Right atrium auricular region (tissue), 2 donors: Measurements from ENCODE around the gene HTR3E. TPM values are rescaled to one million over a fixed set of nuclear protein-coding genes. Genes with fewer than 3 reads are reported as not detected.
"Not testable (repeated sequence)": the region's sequence is repeated elsewhere in the genome, so short reads cannot be mapped to it uniquely, and the experiment has no call there.

ENCODE experiments used
- DNase-seq: peaks from one replicate; pipeline ENCODE4 v3.0.0-alpha.2; 2019; ENCODE audit warnings: low spot score
- H3K27ac ChIP-seq, 2 donors: fragments of 200-600 bp; sonication (generic); 1 replicate in 1 of 2; 2 replicates in 1 of 2; pipeline ENCODE4 v1.5.1; 2016 to 2019
- H3K27me3 ChIP-seq, 2 donors: fragments of 200-600 bp; sonication (generic); one replicate each; pipeline versions ENCODE4 v1.5.1 to v1.6.0; 2017 to 2019
- H3K36me3 ChIP-seq: fragments of 200-600 bp; sonication (generic); one replicate; pipeline ENCODE4 v1.5.1; 2016
- H3K4me1 ChIP-seq, 2 donors: fragments of 200-600 bp; sonication (generic); one replicate each; pipeline versions ENCODE4 v1.5.1 to v1.6.0; 2017 to 2019
- H3K4me3 ChIP-seq, 2 donors: fragments of 200-600 bp; sonication (generic); 1 replicate in 1 of 2; 2 replicates in 1 of 2; pipeline ENCODE4 v1.5.1; 2017 to 2019; ENCODE audit warnings: mild to moderate bottlenecking in 1 of 2, moderate library complexity in 1 of 2
- H3K9me3 ChIP-seq, 2 donors: fragments of 200-600 bp; sonication (generic); one replicate each; pipeline ENCODE4 v1.5.1; 2019
- CTCF ChIP-seq, 2 donors: fragments of 200-600 bp; sonication (generic); IDR thresholded peaks; one replicate each; pipeline ENCODE4 v1.5.1; 2019; ENCODE audit warnings: antibody characterized with exemption in 2 of 2
- total RNA-seq, 2 donors: library from RNA; depleted of rRNA; stranded (reverse); fragments of >200 nt; gene quantifications; one replicate each; pipeline ENCODE4 v1.1.0, GENCODE V29; 2016

HTR3E gene
- total RNA-seq, 2 donors from 2014 or later = not detected

- no peaks in the 10 kb centered on the region for H3K36me3 ChIP-seq
- TF ChIP-seq CTCF (IDR thresholded peaks at IDR 0.05) = no peak
- no peak overlapping the region for H3K4me3 ChIP-seq
- no peaks in the 10 kb centered on the region for H3K27me3 ChIP-seq
- no peak for DNase-seq
- no peak overlapping the region for H3K27ac ChIP-seq
- no peaks in the 10 kb centered on the region for H3K9me3 ChIP-seq
- no peaks in the 10 kb centered on the region for H3K4me1 ChIP-seq
Measured at GRCh38 chr3:184062637-184063036, 34.2 kb upstream of the HTR3E start.

GRCh38 chr3:184066211-184066610, 30.7 kb upstream of the HTR3E start:
- H3K27ac ChIP-seq = no peak overlapping the region
- H3K9me3 ChIP-seq = no peaks in the 10 kb centered on the region
- no peak for TF ChIP-seq CTCF (IDR thresholded peaks at IDR 0.05)
- H3K4me3 ChIP-seq = no peak overlapping the region
- no peak for DNase-seq
- H3K27me3 ChIP-seq = no peaks in the 10 kb centered on the region
- no peaks in the 10 kb centered on the region for H3K4me1 ChIP-seq
- H3K36me3 ChIP-seq = no peaks in the 10 kb centered on the region

GRCh38 chr3:184067573-184068055, 29.2 kb upstream of the HTR3E start:
- no peak for TF ChIP-seq CTCF (IDR thresholded peaks at IDR 0.05)
- H3K4me1 ChIP-seq = no peaks in the 10 kb centered on the region

GRCh38 chr3:184068344-184068743, 28.5 kb upstream of the HTR3E start:
- no peaks in the 10 kb centered on the region for H3K27me3 ChIP-seq
- TF ChIP-seq CTCF (IDR thresholded peaks at IDR 0.05) = no peak

More at GRCh38 chr3:184067573-184068055, 29.2 kb upstream of the HTR3E start:
- Histone ChIP-seq H3K9me3 (no peaks in the 10 kb centered on the region), H3K4me3 (no peak overlapping the region), H3K36me3 (no peaks in the 10 kb centered on the region), H3K27ac (no peak overlapping the region), H3K27me3 (no peaks in the 10 kb centered on the region)
- DNase-seq = no peak

GRCh38 chr3:184071142-184071541, 25.7 kb upstream of the HTR3E start:
- not testable (repeated sequence) for H3K9me3 ChIP-seq, H3K27ac ChIP-seq, H3K4me3 ChIP-seq, H3K27me3 ChIP-seq, H3K36me3 ChIP-seq, DNase-seq, H3K4me1 ChIP-seq

More at GRCh38 chr3:184068344-184068743, 28.5 kb upstream of the HTR3E start:
- no peaks in the 10 kb centered on the region for H3K4me1 ChIP-seq
- H3K36me3 ChIP-seq = no peaks in the 10 kb centered on the region
- no peak for DNase-seq
- no peak overlapping the region for H3K27ac ChIP-seq
- no peaks in the 10 kb centered on the region for H3K9me3 ChIP-seq
- no peak overlapping the region for H3K4me3 ChIP-seq

- Histone ChIP-seq H3K27ac (no peak overlapping the region), H3K27me3 (no peaks in the 10 kb centered on the region), H3K9me3 (no peaks in the 10 kb centered on the region), H3K4me1 (no peaks in the 10 kb centered on the region), H3K4me3 (no peak overlapping the region), H3K36me3 (no peaks in the 10 kb centered on the region)
- TF ChIP-seq CTCF (IDR thresholded peaks at IDR 0.05) = no peak
- no peak for DNase-seq
Measured at GRCh38 chr3:184073621-184074020, 23.2 kb upstream of the HTR3E start.
